Endothelial cell of umbilical vein (primary cell): ENCODE results near the gene EZR. TPM values are rescaled to one million over a fixed set of nuclear protein-coding genes. Genes with fewer than 3 reads are reported as not detected.

ENCODE experiments used
- BruUV-seq: library from RNA; stranded (reverse); fragments of 400-500 nt; replicated peaks from 2 replicates; lab custom pipeline; 2021; lab: Mats Ljungman, UMichigan
- CTCF ChIA-PET: fragments of 300-600, 350-600 bp; sonication (Branson Sonifier 250); formaldehyde crosslinking; loops from one replicate; lab custom pipeline; 2021; ENCODE audit warnings: antibody characterized with exemption, inconsistent platforms; lab: Charles Lee
- POLR2A ChIA-PET: fragments of 300-600, 350-600 bp; sonication (Branson Sonifier 250); formaldehyde crosslinking; loops from one replicate; lab custom pipeline; 2021; ENCODE audit warnings: antibody characterized with exemption, inconsistent platforms; lab: Charles Lee
- DNase-seq: peaks from one replicate; pipeline ENCODE4 v3.0.0-alpha.2; 2011; ENCODE audit warnings: low read depth, low spot score
- FAIRE-seq: peaks from 2 replicates; lab custom pipeline; 2011; peaks lifted over from hg19 to GRCh38; lab: Jason Lieb, UNC
- H2AFZ ChIP-seq: 2 replicates; pipeline ENCODE4 v1.6.0; 2012; ENCODE audit warnings: low read depth, low read length, control low read depth, inconsistent platforms
- H3K27ac ChIP-seq: 2 replicates; pipeline ENCODE4 v1.5.1; 2011; ENCODE audit warnings: low read depth, mild to moderate bottlenecking, control low read depth, low read length, moderate library complexity; ENCODE audit not compliant: insufficient read depth
- H3K27me3 ChIP-seq, 2 experiments: 2 replicates each; pipeline versions ENCODE4 v1.6.0 to v1.6.1; 2011; ENCODE audit warnings: low read length in 2 of 2, mixed read lengths in 1 of 2; ENCODE audit not compliant: control insufficient read depth in 2 of 2, insufficient read depth in 2 of 2
- H3K36me3 ChIP-seq, 2 experiments: 2 replicates in 1 of 2; 3 replicates in 1 of 2; pipeline ENCODE4 v1.5.1; 2011; ENCODE audit warnings: low read length in 2 of 2, mild to moderate bottlenecking in 1 of 2, moderate library complexity in 1 of 2; ENCODE audit not compliant: control insufficient read depth in 2 of 2, insufficient read depth in 2 of 2; ENCODE audit errors: extremely low read depth in 1 of 2
- H3K4me1 ChIP-seq: 3 replicates; pipeline ENCODE4 v1.5.1; 2011; ENCODE audit warnings: mild to moderate bottlenecking, low read length; ENCODE audit not compliant: control insufficient read depth, insufficient read depth; ENCODE audit errors: extremely low read depth
- H3K4me2 ChIP-seq: 2 replicates; pipeline ENCODE4 v1.6.1; 2011; ENCODE audit warnings: low read length, control low read depth, mixed read lengths; ENCODE audit not compliant: insufficient read depth
- H3K4me3 ChIP-seq, 3 experiments: fragments of 200-600 bp in 1 of 3; sonication (generic), shearing (Covaris generic) in 1 of 3; replicated peaks in 1 of 3; 2 replicates each; pipeline ENCODE4 v1.5.1; 2011 to 2016; ENCODE audit warnings: control low read depth in 3 of 3, low read length in 3 of 3, mild to moderate bottlenecking in 2 of 3, inconsistent platforms in 1 of 3, low read depth in 1 of 3, moderate library complexity in 1 of 3; ENCODE audit not compliant: insufficient read depth in 1 of 3
- H3K79me2 ChIP-seq: 2 replicates; pipeline ENCODE4 v1.6.0; 2012; ENCODE audit warnings: low read length, inconsistent platforms; ENCODE audit not compliant: control insufficient read depth, insufficient read depth
- H3K9ac ChIP-seq: replicated peaks from 2 replicates; pipeline ENCODE3; 2011; ENCODE audit warnings: low read length, control low read depth; ENCODE audit not compliant: insufficient read depth; ENCODE audit errors: extremely low read depth
- H3K9me1 ChIP-seq: replicated peaks from 3 replicates; pipeline ENCODE4 v1.6.0; 2011; ENCODE audit warnings: mild to moderate bottlenecking, low read length; ENCODE audit not compliant: control insufficient read depth, insufficient read depth; ENCODE audit errors: extremely low read depth
- H3K9me3 ChIP-seq: replicated peaks from 2 replicates; pipeline ENCODE4 v1.5.1; 2012; ENCODE audit warnings: low read length, inconsistent platforms; ENCODE audit not compliant: control insufficient read depth, insufficient read depth
- H4K20me1 ChIP-seq: replicated peaks from 2 replicates; pipeline ENCODE3; 2011; ENCODE audit warnings: mild to moderate bottlenecking, low read length; ENCODE audit not compliant: control insufficient read depth, insufficient read depth; ENCODE audit errors: extremely low read depth
- EZH2 ChIP-seq: IDR thresholded peaks from 2 replicates; pipeline ENCODE4 v1.6.1; 2012; ENCODE audit warnings: borderline replicate concordance, low read depth, mild to moderate bottlenecking, moderate library complexity, low read length, inconsistent platforms; ENCODE audit not compliant: severe bottlenecking
- FOS ChIP-seq: IDR thresholded peaks from 2 replicates; pipeline ENCODE4 v1.6.1; 2011; ENCODE audit warnings: mild to moderate bottlenecking, low read length, moderate library complexity, borderline replicate concordance; ENCODE audit not compliant: insufficient read depth
- GATA2 ChIP-seq: IDR thresholded peaks from 2 replicates; pipeline ENCODE4 v1.7.0; 2011; ENCODE audit warnings: low read depth, mild to moderate bottlenecking, moderate library complexity, mixed read lengths, low read length; ENCODE audit not compliant: insufficient read length, insufficient read depth
- JUN ChIP-seq: IDR thresholded peaks from 2 replicates; pipeline ENCODE4 v1.6.1; 2011; ENCODE audit warnings: borderline replicate concordance, low read depth; ENCODE audit not compliant: insufficient read length, insufficient read depth
- MYC ChIP-seq: IDR thresholded peaks from one replicate; pipeline ENCODE4 v1.6.1; 2011; ENCODE audit warnings: mild to moderate bottlenecking, low read depth, low read length
- POLR2A ChIP-seq: IDR thresholded peaks from 2 replicates; pipeline ENCODE4 v1.6.1; 2012; ENCODE audit warnings: low read depth, mild to moderate bottlenecking, control low read depth, low read length
- POLR2AphosphoS5 ChIP-seq: IDR thresholded peaks from 2 replicates; pipeline ENCODE4 v1.6.1; 2012; ENCODE audit warnings: low read depth, mild to moderate bottlenecking, control low read depth, low read length, moderate library complexity; ENCODE audit not compliant: insufficient read depth
- dilution Hi-C: fragments of 300-500 bp; cut with MboI; formaldehyde crosslinking; loops from one replicate; pipeline ENCODE4 v1.15.0; 2019; ENCODE audit warnings: low sequenced_read_pairs; ENCODE audit not compliant: extremely low pct_ligation_motif_present
- intact Hi-C: fragments of 100-400 bp; cut with micrococcal nuclease; formaldehyde crosslinking; loops from one replicate; pipeline ENCODE4 v1.10.0; 2022
- polyA plus RNA-seq, 4 experiments: library from polyadenylated mRNA; depleted of rRNA in 3 of 4; stranded (reverse) in 3 of 4; unstranded in 1 of 4; fragments of >200 nt; gene quantifications; 2 replicates each; pipeline versions ENCODE4 v1.2.1 to v1.2.3, GENCODE V29; 2011 to 2012; ENCODE audit warnings: missing spikeins in 1 of 4
- total RNA-seq: library from RNA; stranded (reverse); gene quantifications from 2 replicates; pipeline ENCODE4 v1.2.3, GENCODE V29; 2021
- TF ChIP-seq, protein P1 (sequence below), 2 donors: IDR thresholded peaks; 1 replicate in 1 of 2; 2 replicates in 1 of 2; pipeline ENCODE4 v1.5.1; 2011; ENCODE audit warnings: low read length in 2 of 2, mild to moderate bottlenecking in 2 of 2, moderate library complexity in 2 of 2, control low read depth in 1 of 2, inconsistent platforms in 1 of 2, low read depth in 1 of 2; ENCODE audit not compliant: insufficient read depth in 1 of 2; ENCODE audit errors: extremely low read depth in 1 of 2
- TF ChIP-seq, protein P2 (sequence below): IDR thresholded peaks from 2 replicates; pipeline ENCODE4 v1.6.1; 2011; ENCODE audit not compliant: insufficient read depth, insufficient read length

Gene EZR
- total and polyA plus RNA-seq, 2 donors (not counting 3 experiments of a cell fraction or from before 2014, with no cell fraction given), result 58.5 to 108 TPM

DNA sequence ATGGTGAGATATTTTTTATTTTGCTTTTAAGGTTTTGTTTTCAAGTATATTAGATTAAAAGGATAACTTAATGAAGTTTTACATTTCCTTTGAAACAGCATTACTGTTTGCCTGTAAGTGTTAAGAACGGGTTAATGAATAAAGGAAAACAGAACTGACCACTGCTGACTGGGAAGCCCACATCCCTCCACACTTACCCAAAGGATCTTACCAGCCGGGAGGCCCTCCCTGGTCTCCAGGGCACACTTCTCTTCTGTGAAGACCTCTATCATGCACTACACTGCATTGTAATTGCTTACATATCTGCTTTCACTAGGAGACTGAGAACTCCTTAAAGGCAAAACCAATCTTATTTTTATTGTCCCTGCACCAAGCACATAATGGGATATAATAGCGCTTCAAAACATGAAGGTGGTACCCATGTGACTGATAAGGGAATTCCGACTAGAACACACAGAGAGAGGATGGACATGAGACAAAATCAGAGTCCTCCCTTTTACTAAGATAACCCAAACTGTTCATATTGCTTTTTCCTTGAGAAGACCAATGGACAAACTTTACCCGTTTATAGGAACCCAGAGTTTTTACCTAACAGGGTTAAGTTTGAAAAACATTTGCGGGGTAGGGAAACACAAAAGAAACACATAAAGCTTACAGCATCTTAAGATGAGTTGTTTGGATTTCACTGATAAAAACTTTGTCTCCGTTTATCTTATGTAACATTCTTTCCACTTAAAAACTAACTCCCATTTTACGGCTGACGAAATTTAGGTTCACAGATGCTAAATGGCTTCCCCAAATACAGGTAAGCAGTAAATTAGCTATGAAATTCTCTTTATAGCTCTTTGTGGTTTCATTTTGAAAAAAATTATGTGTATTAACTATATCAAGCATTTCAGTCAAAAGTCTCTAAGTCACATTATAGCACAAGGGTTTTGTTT lies 8.7 kb downstream of the EZR start:
- H3K4me2 ChIP-seq, result no peak overlapping the region
- peaks cover 4% of the 10 kb centered on the region for H4K20me1 ChIP-seq
- ChIA-PET CTCF (interaction anchor here (1.4 to 1.9 kb wide), 2 partner anchors 9 to 103 kb away, joined by 4 to 5 read pairs; partner anchors contain the start of gene EZR), POLR2A (no interaction called here)
- H3K4me1 ChIP-seq, result peaks cover 3% of the 10 kb centered on the region
- H3K79me2 ChIP-seq, result peaks cover 98% of the 10 kb centered on the region
- intact Hi-C loops (no loop called here), dilution Hi-C loops (no loop called here)
- H2AFZ ChIP-seq, result no peak overlapping the region
- no peaks in the 10 kb centered on the region for H3K9me3 ChIP-seq
- DNase-seq (no peak), FAIRE-seq (no peak)
- H3K4me3 ChIP-seq, result no peak overlapping the region
- peaks cover 0 to 6% of the 10 kb centered on the region in 2 experiments for H3K36me3 ChIP-seq
- H3K9me1 ChIP-seq, result no peaks in the 10 kb centered on the region
- no peak overlapping the region for H3K27ac ChIP-seq
- H3K27me3 ChIP-seq, result no peaks in the 10 kb centered on the region
- TF ChIP-seq EZH2 (no peak), JUN (no peak), MYC (no peak), POLR2AphosphoS5 (no peak), FOS (no peak), GATA2 (no peak), POLR2A (no peak)
- TF ChIP-seq, protein P1, sequence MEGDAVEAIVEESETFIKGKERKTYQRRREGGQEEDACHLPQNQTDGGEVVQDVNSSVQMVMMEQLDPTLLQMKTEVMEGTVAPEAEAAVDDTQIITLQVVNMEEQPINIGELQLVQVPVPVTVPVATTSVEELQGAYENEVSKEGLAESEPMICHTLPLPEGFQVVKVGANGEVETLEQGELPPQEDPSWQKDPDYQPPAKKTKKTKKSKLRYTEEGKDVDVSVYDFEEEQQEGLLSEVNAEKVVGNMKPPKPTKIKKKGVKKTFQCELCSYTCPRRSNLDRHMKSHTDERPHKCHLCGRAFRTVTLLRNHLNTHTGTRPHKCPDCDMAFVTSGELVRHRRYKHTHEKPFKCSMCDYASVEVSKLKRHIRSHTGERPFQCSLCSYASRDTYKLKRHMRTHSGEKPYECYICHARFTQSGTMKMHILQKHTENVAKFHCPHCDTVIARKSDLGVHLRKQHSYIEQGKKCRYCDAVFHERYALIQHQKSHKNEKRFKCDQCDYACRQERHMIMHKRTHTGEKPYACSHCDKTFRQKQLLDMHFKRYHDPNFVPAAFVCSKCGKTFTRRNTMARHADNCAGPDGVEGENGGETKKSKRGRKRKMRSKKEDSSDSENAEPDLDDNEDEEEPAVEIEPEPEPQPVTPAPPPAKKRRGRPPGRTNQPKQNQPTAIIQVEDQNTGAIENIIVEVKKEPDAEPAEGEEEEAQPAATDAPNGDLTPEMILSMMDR (IDR thresholded peaks at IDR 0.05; ENCODE audit: extremely low read depth in 1 of 2, insufficient read depth in 1 of 2, low read depth in 1 of 2, low read length in 2 of 2), result no peak
- TF ChIP-seq, protein P2, sequence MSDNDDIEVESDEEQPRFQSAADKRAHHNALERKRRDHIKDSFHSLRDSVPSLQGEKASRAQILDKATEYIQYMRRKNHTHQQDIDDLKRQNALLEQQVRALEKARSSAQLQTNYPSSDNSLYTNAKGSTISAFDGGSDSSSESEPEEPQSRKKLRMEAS, result no peak
- H3K9ac ChIP-seq, result no peak overlapping the region
- BruUV-seq, result no TSS peak
